Lower leg skin (tissue), 3 donors: ENCODE results near the gene CFAP69.

ENCODE experiments used
- POLR2A ChIP-seq, 2 donors: fragments of 450-650 bp; IDR thresholded peaks; one replicate each; pipeline ENCODE4 v1.6.1; 2016 to 2017; ENCODE audit warnings: antibody characterized with exemption in 2 of 2, mild to moderate bottlenecking in 1 of 2, moderate library complexity in 1 of 2
- TF ChIP-seq, protein P1 (sequence below), 3 donors: fragments of 450-650 bp; IDR thresholded peaks; one replicate each; pipeline ENCODE4 v1.5.1; 2016; ENCODE audit warnings: antibody characterized with exemption in 3 of 3, mild to moderate bottlenecking in 3 of 3, moderate library complexity in 2 of 3

DNA sequence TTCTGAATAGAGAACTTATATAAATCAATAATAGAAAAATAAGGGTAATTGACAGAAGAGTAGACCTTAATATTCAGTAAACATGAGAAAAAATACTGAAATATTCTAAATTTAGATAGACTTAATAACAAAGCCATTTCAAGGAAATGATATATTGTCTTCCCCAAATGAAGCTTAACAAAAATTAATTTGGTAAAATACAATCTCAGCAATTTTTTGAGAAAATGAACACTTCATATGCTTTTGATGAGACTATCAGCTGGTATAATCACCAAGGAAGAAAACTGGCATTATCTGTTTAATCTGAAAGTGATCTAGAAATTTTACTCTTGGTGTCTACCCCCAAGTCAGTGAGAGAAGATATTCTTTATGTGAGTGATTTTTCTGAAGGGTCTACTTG is 77.9 kb downstream of the CFAP69 start:
- TF ChIP-seq, protein P1, sequence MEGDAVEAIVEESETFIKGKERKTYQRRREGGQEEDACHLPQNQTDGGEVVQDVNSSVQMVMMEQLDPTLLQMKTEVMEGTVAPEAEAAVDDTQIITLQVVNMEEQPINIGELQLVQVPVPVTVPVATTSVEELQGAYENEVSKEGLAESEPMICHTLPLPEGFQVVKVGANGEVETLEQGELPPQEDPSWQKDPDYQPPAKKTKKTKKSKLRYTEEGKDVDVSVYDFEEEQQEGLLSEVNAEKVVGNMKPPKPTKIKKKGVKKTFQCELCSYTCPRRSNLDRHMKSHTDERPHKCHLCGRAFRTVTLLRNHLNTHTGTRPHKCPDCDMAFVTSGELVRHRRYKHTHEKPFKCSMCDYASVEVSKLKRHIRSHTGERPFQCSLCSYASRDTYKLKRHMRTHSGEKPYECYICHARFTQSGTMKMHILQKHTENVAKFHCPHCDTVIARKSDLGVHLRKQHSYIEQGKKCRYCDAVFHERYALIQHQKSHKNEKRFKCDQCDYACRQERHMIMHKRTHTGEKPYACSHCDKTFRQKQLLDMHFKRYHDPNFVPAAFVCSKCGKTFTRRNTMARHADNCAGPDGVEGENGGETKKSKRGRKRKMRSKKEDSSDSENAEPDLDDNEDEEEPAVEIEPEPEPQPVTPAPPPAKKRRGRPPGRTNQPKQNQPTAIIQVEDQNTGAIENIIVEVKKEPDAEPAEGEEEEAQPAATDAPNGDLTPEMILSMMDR (IDR thresholded peaks at IDR 0.05), result no peak
- no peak for TF ChIP-seq POLR2A (IDR thresholded peaks at IDR 0.05)
